Neural cell (in vitro differentiated cells): Measurements from ENCODE around the gene SAP30BP. TPM values are rescaled to one million over a fixed set of nuclear protein-coding genes. Genes with fewer than 3 reads are reported as not detected.

Source experiments
- H2AFZ ChIP-seq: fragments of 200-600, 300-800 bp; sonication (generic), shearing (Covaris generic); 2 replicates; pipeline ENCODE4 v1.6.0; 2014; ENCODE audit warnings: low read depth, mild to moderate bottlenecking, antibody characterized with exemption, low read length, moderate library complexity
- H3F3A ChIP-seq: fragments of 200-600 bp; shearing (Covaris generic); 2 replicates; pipeline ENCODE4 v1.6.1; 2016; ENCODE audit warnings: mild to moderate bottlenecking, moderate library complexity, mixed read lengths, antibody characterized with exemption, low read length; ENCODE audit not compliant: insufficient read depth, poor library complexity, severe bottlenecking
- H3K27ac ChIP-seq: fragments of 200-600, 300-800 bp; sonication (generic), shearing (Covaris generic); 2 replicates; pipeline ENCODE4 v1.5.1; 2014; ENCODE audit warnings: mild to moderate bottlenecking, low read length, moderate library complexity
- H3K27me3 ChIP-seq: fragments of 300-800, 200-600 bp; sonication (generic), shearing (Covaris generic); 2 replicates; pipeline ENCODE4 v1.6.0; 2014; ENCODE audit warnings: mild to moderate bottlenecking, low read depth, low read length, moderate library complexity; ENCODE audit not compliant: insufficient read depth
- H3K36me3 ChIP-seq: fragments of 300-800, 200-600 bp; sonication (generic), shearing (Covaris generic); 2 replicates; pipeline ENCODE4 v1.5.1; 2014; ENCODE audit warnings: mild to moderate bottlenecking, antibody characterized with exemption, low read length, moderate library complexity; ENCODE audit not compliant: insufficient read depth
- H3K4me2 ChIP-seq: fragments of 300-800, 200-600 bp; sonication (generic), shearing (Covaris generic); 2 replicates; pipeline ENCODE4 v1.6.0; 2014; ENCODE audit warnings: mild to moderate bottlenecking, low read length
- H3K4me3 ChIP-seq: fragments of 300-800, 200-600 bp; sonication (generic), shearing (Covaris generic); 2 replicates; pipeline ENCODE4 v1.5.1; 2014; ENCODE audit warnings: mild to moderate bottlenecking, low read length, moderate library complexity
- H3K79me2 ChIP-seq: fragments of 200-600 bp; shearing (Covaris generic); replicated peaks from 2 replicates; pipeline ENCODE4 v1.6.0; 2014; ENCODE audit warnings: mild to moderate bottlenecking, low read length, moderate library complexity; ENCODE audit not compliant: insufficient read depth
- H3K9ac ChIP-seq: fragments of 300-800, 200-600 bp; sonication (generic), shearing (Covaris generic); 2 replicates; pipeline ENCODE4 v1.6.1; 2016; ENCODE audit warnings: mild to moderate bottlenecking, low read length, mixed read lengths
- H3K9me2 ChIP-seq: fragments of 200-600 bp; shearing (Covaris generic); 2 replicates; pipeline ENCODE4 v1.6.1; 2016; ENCODE audit warnings: mild to moderate bottlenecking, low read length, mixed read lengths; ENCODE audit not compliant: insufficient read depth
- H3K9me3 ChIP-seq: fragments of 200-600, 300-800 bp; sonication (generic), shearing (Covaris generic); 2 replicates; pipeline ENCODE4 v1.6.1; 2016; ENCODE audit warnings: mild to moderate bottlenecking, mixed run types, low read length, moderate library complexity, mixed read lengths
- H4K20me1 ChIP-seq: fragments of 200-600 bp; shearing (Covaris generic); 2 replicates; pipeline ENCODE4 v1.6.1; 2016; ENCODE audit warnings: mild to moderate bottlenecking, mixed run types; ENCODE audit not compliant: insufficient read depth
- EP300 ChIP-seq: fragments of 450-650 bp; conservative IDR thresholded peaks from 2 replicates; pipeline ENCODE4 v1.6.1; 2014; ENCODE audit warnings: antibody characterized with exemption, mild to moderate bottlenecking, moderate library complexity; ENCODE audit not compliant: poor library complexity, severe bottlenecking
- EZH2 ChIP-seq: fragments of 200-600, 300-800 bp; shearing (Covaris generic), sonication (generic); IDR thresholded peaks from 2 replicates; pipeline ENCODE4 v1.6.1; 2014; ENCODE audit warnings: antibody characterized with exemption, low read length, borderline replicate concordance, mild to moderate bottlenecking; ENCODE audit not compliant: insufficient read depth, poor library complexity, severe bottlenecking
- MXI1 ChIP-seq: fragments of 450-650 bp; conservative IDR thresholded peaks from 2 replicates; pipeline ENCODE4 v1.6.1; 2014; ENCODE audit warnings: antibody characterized with exemption, mild to moderate bottlenecking; ENCODE audit not compliant: poor library complexity, severe bottlenecking
- POLR2AphosphoS5 ChIP-seq: IDR thresholded peaks from 2 replicates; pipeline ENCODE4 v1.6.1; 2012
- RAD21 ChIP-seq: fragments of 450-650 bp; conservative IDR thresholded peaks from 2 replicates; pipeline ENCODE4 v1.6.1; 2014; ENCODE audit warnings: antibody characterized with exemption, mild to moderate bottlenecking, moderate library complexity
- SMC3 ChIP-seq: fragments of 450-650 bp; conservative IDR thresholded peaks from 2 replicates; pipeline ENCODE4 v1.6.1; 2014; ENCODE audit warnings: antibody characterized with exemption, mild to moderate bottlenecking, moderate library complexity; ENCODE audit not compliant: poor library complexity
- TAF1 ChIP-seq: IDR thresholded peaks from 2 replicates; pipeline ENCODE4 v1.6.1; 2012; ENCODE audit warnings: low read depth
- polyA plus RNA-seq: library from polyadenylated mRNA; depleted of rRNA; stranded (reverse); fragments of >200 nt; gene quantifications from 2 replicates; pipeline ENCODE4 v1.2.3, GENCODE V29; 2014
- TF ChIP-seq, protein P1 (sequence below): fragments of 450-650 bp; IDR thresholded peaks from 2 replicates; pipeline ENCODE4 v1.5.1; 2014; ENCODE audit warnings: antibody characterized with exemption, mild to moderate bottlenecking, moderate library complexity; ENCODE audit not compliant: poor library complexity, severe bottlenecking
- TF ChIP-seq, protein P2 (sequence below): IDR thresholded peaks from 2 replicates; pipeline ENCODE4 v1.6.1; 2012; ENCODE audit warnings: borderline replicate concordance

Gene SAP30BP
- polyA plus RNA-seq, 1 donor from 2014 or later: 156 TPM

DNA sequence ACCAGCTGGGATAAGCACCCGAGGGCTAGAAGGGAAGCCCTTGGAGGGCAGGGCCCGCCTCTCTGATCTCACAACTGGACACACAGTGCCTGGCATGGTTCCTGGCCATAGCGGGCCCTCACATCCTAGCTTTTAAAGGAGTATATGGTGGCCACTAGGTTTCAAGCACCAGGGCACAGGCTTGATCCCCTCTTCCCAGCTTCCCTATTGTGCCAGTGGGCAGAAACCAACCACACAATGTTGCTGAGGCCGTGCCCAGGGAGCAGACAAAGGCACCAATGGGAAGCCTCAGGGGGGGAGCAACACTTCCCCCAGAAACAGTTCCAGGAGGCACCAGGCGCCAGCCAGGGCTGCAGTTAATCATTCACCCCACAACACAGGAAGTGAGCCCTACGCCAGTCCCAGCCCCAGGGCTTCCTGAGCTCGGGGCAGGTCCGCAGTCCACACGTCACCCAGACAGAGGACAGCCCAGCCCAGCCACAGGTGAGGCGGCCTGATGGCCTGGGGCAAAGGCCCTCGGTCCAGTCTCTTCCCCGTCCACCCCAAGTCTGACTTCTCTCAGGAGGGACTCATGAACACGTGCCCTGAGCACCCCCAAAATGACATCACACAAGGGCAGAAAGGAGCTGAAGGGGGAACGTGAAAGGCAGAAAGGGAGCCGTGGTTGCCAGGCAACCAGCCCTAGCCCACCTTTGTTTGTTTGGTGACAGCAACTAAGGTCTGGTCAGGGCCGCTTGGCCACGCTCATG is 21.1 kb upstream of the SAP30BP start:
- no peaks in the 10 kb centered on the region for H3K9me3 ChIP-seq
- no peaks in the 10 kb centered on the region for H3K79me2 ChIP-seq
- H3K4me3 ChIP-seq: no peak overlapping the region
- no peaks in the 10 kb centered on the region for H3F3A ChIP-seq
- TF ChIP-seq MXI1 (no peak), SMC3 (no peak), EZH2 (no peak), EP300 (no peak), RAD21 (no peak), TAF1 (no peak), POLR2AphosphoS5 (no peak)
- TF ChIP-seq, protein P1, sequence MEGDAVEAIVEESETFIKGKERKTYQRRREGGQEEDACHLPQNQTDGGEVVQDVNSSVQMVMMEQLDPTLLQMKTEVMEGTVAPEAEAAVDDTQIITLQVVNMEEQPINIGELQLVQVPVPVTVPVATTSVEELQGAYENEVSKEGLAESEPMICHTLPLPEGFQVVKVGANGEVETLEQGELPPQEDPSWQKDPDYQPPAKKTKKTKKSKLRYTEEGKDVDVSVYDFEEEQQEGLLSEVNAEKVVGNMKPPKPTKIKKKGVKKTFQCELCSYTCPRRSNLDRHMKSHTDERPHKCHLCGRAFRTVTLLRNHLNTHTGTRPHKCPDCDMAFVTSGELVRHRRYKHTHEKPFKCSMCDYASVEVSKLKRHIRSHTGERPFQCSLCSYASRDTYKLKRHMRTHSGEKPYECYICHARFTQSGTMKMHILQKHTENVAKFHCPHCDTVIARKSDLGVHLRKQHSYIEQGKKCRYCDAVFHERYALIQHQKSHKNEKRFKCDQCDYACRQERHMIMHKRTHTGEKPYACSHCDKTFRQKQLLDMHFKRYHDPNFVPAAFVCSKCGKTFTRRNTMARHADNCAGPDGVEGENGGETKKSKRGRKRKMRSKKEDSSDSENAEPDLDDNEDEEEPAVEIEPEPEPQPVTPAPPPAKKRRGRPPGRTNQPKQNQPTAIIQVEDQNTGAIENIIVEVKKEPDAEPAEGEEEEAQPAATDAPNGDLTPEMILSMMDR: no peak
- TF ChIP-seq, protein P2, sequence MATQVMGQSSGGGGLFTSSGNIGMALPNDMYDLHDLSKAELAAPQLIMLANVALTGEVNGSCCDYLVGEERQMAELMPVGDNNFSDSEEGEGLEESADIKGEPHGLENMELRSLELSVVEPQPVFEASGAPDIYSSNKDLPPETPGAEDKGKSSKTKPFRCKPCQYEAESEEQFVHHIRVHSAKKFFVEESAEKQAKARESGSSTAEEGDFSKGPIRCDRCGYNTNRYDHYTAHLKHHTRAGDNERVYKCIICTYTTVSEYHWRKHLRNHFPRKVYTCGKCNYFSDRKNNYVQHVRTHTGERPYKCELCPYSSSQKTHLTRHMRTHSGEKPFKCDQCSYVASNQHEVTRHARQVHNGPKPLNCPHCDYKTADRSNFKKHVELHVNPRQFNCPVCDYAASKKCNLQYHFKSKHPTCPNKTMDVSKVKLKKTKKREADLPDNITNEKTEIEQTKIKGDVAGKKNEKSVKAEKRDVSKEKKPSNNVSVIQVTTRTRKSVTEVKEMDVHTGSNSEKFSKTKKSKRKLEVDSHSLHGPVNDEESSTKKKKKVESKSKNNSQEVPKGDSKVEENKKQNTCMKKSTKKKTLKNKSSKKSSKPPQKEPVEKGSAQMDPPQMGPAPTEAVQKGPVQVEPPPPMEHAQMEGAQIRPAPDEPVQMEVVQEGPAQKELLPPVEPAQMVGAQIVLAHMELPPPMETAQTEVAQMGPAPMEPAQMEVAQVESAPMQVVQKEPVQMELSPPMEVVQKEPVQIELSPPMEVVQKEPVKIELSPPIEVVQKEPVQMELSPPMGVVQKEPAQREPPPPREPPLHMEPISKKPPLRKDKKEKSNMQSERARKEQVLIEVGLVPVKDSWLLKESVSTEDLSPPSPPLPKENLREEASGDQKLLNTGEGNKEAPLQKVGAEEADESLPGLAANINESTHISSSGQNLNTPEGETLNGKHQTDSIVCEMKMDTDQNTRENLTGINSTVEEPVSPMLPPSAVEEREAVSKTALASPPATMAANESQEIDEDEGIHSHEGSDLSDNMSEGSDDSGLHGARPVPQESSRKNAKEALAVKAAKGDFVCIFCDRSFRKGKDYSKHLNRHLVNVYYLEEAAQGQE: no peak
- H3K9ac ChIP-seq: no peak overlapping the region
- H3K27ac ChIP-seq: no peak overlapping the region
- H3K4me2 ChIP-seq: no peak overlapping the region
- no peaks in the 10 kb centered on the region for H3K36me3 ChIP-seq
- no peaks in the 10 kb centered on the region for H4K20me1 ChIP-seq
- no peak overlapping the region for H2AFZ ChIP-seq
- no peaks in the 10 kb centered on the region for H3K9me2 ChIP-seq
- H3K27me3 ChIP-seq: no peaks in the 10 kb centered on the region

DNA sequence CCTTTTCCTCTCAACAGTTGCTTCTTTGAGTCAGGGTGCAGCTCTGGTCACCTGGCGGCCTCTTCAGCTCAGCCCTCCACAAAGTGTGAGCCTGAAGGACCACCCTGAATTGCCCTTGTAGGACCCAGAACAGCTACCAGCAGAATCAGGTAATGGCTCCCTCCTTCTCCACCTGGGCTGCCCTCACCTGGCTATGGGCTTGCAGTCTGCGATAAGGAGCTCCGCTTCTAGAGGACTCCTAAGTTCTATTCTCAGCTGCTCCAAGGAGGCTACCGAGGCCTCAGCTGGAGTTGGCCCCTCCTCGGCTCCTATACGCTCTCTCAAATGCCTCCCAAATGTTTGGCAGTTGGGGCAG is 20.5 kb upstream of the SAP30BP start:
- Histone ChIP-seq H3K27ac (no peak overlapping the region), H3K27me3 (no peaks in the 10 kb centered on the region), H3K9me2 (no peaks in the 10 kb centered on the region), H3K4me2 (no peak overlapping the region), H3K9me3 (no peaks in the 10 kb centered on the region), H3K79me2 (no peaks in the 10 kb centered on the region), H3K4me3 (no peak overlapping the region), H2AFZ (no peak overlapping the region), H4K20me1 (no peaks in the 10 kb centered on the region), H3K9ac (no peak overlapping the region), H3F3A (no peaks in the 10 kb centered on the region), H3K36me3 (no peaks in the 10 kb centered on the region)
- TF ChIP-seq, protein P2: no peak
- TF ChIP-seq EZH2 (no peak), EP300 (no peak), MXI1 (no peak), TAF1 (no peak), SMC3 (no peak), POLR2AphosphoS5 (no peak), RAD21 (no peak)
- TF ChIP-seq, protein P1: no peak
